Measurements from ENCODE around the gene NPLOC4. TPM values are rescaled to one million over a fixed set of nuclear protein-coding genes. Genes with fewer than 3 reads are reported as not detected.

NPLOC4 gene
- total RNA-seq, 2 donors from 2014 or later = 43.8 to 63.0 TPM

- TF ChIP-seq POLR2A (IDR thresholded peaks at IDR 0.05) (peak; percentile 99), CTCF (IDR thresholded peaks at IDR 0.05) (no peak)
- WGBS, 2 donors = 1% methylated on average over 69 of the region's 111 CpGs; no CpG with 5 or more reads in 1 of the 2 donors
- Histone ChIP-seq H3K27me3 (no peaks in the 10 kb centered on the region), H3K27ac (peak within 1 kb of the TSS; percentile 99 to 100 (median 99)), H3K36me3 (replicated peaks in 1 of 2; ENCODE audit: insufficient read depth in 1 of 2, low read depth in 2 of 2) (peaks cover 0 to 9% of the 10 kb centered on the region in 2 donors), H3K9me3 (no peaks in the 10 kb centered on the region), H3K4me1 (peaks cover 52% of the 10 kb centered on the region), H3K4me3 (peak within 1 kb of the TSS; percentile 90 to 99)
- ATAC-seq (peak; percentile 79), DNase-seq (peak; percentile 94 to 97 (median 96))
- intact Hi-C loops (cut with DNase I) = no loop called here
These were observed 124.1 kb downstream of the NPLOC4 start, which contains the start of gene ACTG1 for GRCh38 chr17:81512562-81513371. Gene ACTG1, minus strand, starts transcription at chr17:81512799. Its CDS starts 445 bp downstream, at chr17:81512354.

GRCh38 chr17:81511804-81512561 is 124.9 kb downstream of the NPLOC4 start:
- Histone ChIP-seq H3K27me3 (no peaks in the 10 kb centered on the region), H3K27ac (peak overlapping the region; percentile 99 to 100 (median 99)), H3K4me3 (peak overlapping the region; percentile 90 to 99), H3K9me3 (no peaks in the 10 kb centered on the region), H3K4me1 (peaks cover 48% of the 10 kb centered on the region), H3K36me3 (replicated peaks in 1 of 2; ENCODE audit: insufficient read depth in 1 of 2, low read depth in 2 of 2) (peaks cover 0 to 9% of the 10 kb centered on the region in 2 donors)
- DNase-seq = peak in 1 of 4 donors; percentile 24
- ATAC-seq = peak; percentile 1
- TF ChIP-seq POLR2A (IDR thresholded peaks at IDR 0.05) (no peak), CTCF (IDR thresholded peaks at IDR 0.05) (no peak)
- whole genome bisulfite sequencing, 2 donors = 0 to 1% methylated on average over 8 to 62 of the region's 62 CpGs
- intact Hi-C loops (cut with DNase I) = no loop called here

- H3K27me3 ChIP-seq = no peaks in the 10 kb centered on the region
- peaks cover 44% of the 10 kb centered on the region for H3K4me1 ChIP-seq
- H3K36me3 ChIP-seq (replicated peaks in 1 of 2; ENCODE audit: insufficient read depth in 1 of 2, low read depth in 2 of 2) = peaks cover 0 to 9% of the 10 kb centered on the region in 2 donors
- DNase-seq (no peak), ATAC-seq (no peak)
- H3K4me3 ChIP-seq = peak overlapping the region; percentile 90 to 99
- no peak for TF ChIP-seq POLR2A (IDR thresholded peaks at IDR 0.05)
- TF ChIP-seq CTCF (IDR thresholded peaks at IDR 0.05) = no peak
- 0 to 1% methylated on average over 5 to 9 of the region's 9 CpGs for WGBS, 2 donors
- H3K27ac ChIP-seq = peak overlapping the region; percentile 99 to 100 (median 99)
- no peaks in the 10 kb centered on the region for H3K9me3 ChIP-seq
- intact Hi-C loops (cut with DNase I) = no loop called here
These were observed 125.4 kb downstream of the NPLOC4 start for GRCh38 chr17:81511554-81511803.

- intact Hi-C loops (cut with DNase I) = no loop called here
- Histone ChIP-seq H3K9me3 (no peaks in the 10 kb centered on the region), H3K4me3 (peak overlapping the region; percentile 90 to 99), H3K36me3 (replicated peaks in 1 of 2; ENCODE audit: insufficient read depth in 1 of 2, low read depth in 2 of 2) (peaks cover 0 to 9% of the 10 kb centered on the region in 2 donors), H3K27ac (peak overlapping the region; percentile 13 to 100 (median 99)), H3K27me3 (no peaks in the 10 kb centered on the region), H3K4me1 (peaks cover 39% of the 10 kb centered on the region)
- WGBS, 2 donors = 4% methylated on average over 8 to 48 of the region's 48 CpGs
- ATAC-seq (no peak), DNase-seq (peak in 2 of 4 donors; percentile 37 to 44)
- TF ChIP-seq POLR2A (IDR thresholded peaks at IDR 0.05) = no peak
- TF ChIP-seq CTCF (IDR thresholded peaks at IDR 0.05) = peak in 1 of 7 experiments; percentile 1
These were observed 125.9 kb downstream of the NPLOC4 start for GRCh38 chr17:81510785-81511553.

Data from body of pancreas (tissue), 4 donors.